Esophagus squamous epithelium (tissue), 4 donors: Measurements from ENCODE around the gene PDHB.

ENCODE experiments used
- POLR2A ChIP-seq, 4 donors: fragments of 450-650 bp; IDR thresholded peaks; one replicate each; pipeline ENCODE4 v1.6.1; 2017; ENCODE audit warnings: antibody characterized with exemption in 4 of 4, mild to moderate bottlenecking in 4 of 4, moderate library complexity in 3 of 4
- TF ChIP-seq, protein P1 (sequence below), 6 experiments: fragments of 450-650 bp in 4 of 6; fragments of 200-600 bp in 2 of 6; sonication (generic) in 2 of 6; IDR thresholded peaks; one replicate each; pipeline ENCODE4 v1.5.1; 2016 to 2019; ENCODE audit warnings: antibody characterized with exemption in 6 of 6, mild to moderate bottlenecking in 4 of 6, moderate library complexity in 4 of 6

DNA sequence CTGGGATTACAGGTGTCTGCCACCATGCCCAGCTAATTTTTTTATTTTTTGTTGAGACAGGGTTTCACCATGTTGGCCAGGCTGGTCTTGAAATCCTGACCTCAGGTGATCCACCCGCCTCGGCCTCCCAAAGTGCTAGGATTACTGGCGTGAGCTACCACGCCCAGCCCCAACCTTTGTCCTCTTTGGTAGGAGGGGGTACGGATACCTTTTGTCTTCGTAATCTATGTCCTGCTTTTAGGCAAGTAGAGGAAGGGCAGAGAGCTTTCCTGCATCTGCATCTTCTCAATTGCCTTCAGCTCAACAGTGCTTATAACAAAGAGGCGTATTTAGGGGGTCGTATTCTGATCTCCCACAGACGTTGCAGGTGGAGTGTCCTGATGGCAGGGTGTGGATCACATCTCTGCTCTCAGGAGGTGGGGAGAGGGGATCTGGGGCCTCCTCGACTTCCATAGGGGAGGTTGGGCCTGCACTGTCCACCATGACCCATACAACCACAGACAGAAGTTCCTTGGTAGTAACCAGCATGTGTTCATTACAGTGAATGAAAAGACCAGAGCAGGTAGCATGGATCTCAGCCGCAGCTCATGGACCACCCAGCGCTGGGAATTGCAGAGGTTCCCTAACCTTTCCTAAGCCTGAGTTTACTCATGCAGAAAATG lies 36.9 kb upstream of the PDHB start:
- TF ChIP-seq, protein P1, sequence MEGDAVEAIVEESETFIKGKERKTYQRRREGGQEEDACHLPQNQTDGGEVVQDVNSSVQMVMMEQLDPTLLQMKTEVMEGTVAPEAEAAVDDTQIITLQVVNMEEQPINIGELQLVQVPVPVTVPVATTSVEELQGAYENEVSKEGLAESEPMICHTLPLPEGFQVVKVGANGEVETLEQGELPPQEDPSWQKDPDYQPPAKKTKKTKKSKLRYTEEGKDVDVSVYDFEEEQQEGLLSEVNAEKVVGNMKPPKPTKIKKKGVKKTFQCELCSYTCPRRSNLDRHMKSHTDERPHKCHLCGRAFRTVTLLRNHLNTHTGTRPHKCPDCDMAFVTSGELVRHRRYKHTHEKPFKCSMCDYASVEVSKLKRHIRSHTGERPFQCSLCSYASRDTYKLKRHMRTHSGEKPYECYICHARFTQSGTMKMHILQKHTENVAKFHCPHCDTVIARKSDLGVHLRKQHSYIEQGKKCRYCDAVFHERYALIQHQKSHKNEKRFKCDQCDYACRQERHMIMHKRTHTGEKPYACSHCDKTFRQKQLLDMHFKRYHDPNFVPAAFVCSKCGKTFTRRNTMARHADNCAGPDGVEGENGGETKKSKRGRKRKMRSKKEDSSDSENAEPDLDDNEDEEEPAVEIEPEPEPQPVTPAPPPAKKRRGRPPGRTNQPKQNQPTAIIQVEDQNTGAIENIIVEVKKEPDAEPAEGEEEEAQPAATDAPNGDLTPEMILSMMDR (IDR thresholded peaks at IDR 0.05): no peak
- TF ChIP-seq POLR2A (IDR thresholded peaks at IDR 0.05): no peak
